Stimulated activated CD4-positive, alpha-beta T cell treated with anti-CD3 and anti-CD28 coated beads, Interleukin-15, amount 100 ng/mL, for 1 hour (primary cell): ENCODE data around the gene TBX10.
"Not testable (repeated sequence)": the region's sequence is repeated elsewhere in the genome, so short reads cannot be mapped to it uniquely, and the experiment has no call there.

Source experiments
- DNase-seq, 2 donors: peaks; one replicate each; pipeline ENCODE4 v3.0.0-alpha.2; 2020; ENCODE audit warnings: low read depth in 1 of 2, low spot score in 1 of 2

Gene TBX10

DNA sequence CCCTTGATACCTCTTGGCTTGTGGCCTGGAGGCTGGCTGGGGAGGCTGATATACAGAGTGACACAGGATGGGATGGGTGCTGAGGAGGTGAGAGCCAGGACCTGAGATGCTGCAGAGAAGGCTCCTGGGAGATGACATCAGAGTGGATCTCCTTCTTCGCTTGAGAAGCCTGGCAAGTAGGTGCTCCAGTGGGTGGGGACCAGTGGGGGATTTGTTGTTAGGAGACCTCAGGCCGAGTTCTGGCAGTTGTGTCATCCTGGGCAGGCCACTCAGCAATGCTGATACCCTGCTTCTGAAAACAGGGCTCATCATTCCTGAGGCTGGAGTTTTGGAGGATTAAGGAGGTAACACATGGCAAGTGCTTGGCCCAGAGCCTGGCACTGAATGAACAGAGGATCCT, 34.7 kb downstream of the TBX10 start:
- DNase-seq = no peak

GRCh38 chr11:67604119-67604518, 35.4 kb downstream of the TBX10 start:
- not testable (repeated sequence) for DNase-seq

GRCh38 chr11:67601098-67601497, 38.5 kb downstream of the TBX10 start:
- no peak for DNase-seq

DNA sequence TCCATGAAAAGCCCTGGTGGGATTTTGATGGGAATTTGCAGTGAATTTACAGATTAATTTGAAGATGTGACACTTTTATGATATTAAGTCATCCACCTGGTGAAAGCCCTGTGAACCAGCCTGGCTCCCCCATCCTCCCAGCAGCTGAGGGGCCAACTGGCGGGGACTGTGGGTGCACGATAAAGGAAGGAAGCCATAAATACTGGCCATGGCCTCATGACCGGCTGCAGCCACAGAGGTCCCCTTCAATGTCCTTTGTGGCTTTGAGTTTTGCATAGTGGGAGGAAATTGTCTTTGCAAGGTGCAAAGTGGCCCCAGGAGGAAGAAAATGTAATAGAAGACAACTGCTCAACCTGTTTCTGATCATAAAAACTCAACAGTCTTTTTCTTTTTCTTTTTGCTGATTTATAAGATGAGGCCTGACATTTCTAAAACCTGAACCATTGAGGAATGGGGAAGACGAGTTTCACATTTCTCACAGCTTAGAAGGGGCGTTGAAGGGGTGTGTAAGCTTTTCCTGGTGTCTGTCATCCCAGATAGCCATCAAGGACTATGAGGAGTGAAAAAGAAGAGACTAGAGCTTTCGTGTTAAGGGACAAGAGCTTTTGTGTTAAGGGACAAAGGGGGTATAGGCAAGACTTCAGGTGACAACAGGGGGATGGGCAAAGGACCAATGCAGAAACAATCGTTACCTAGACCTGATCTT, 39.1 kb downstream of the TBX10 start:
- no peak for DNase-seq

- DNase-seq = no peak
Observed at GRCh38 chr11:67599149-67599548, 40.4 kb downstream of the TBX10 start.

GRCh38 chr11:67597963-67598362, 41.6 kb downstream of the TBX10 start:
- DNase-seq = not testable (repeated sequence)

DNA sequence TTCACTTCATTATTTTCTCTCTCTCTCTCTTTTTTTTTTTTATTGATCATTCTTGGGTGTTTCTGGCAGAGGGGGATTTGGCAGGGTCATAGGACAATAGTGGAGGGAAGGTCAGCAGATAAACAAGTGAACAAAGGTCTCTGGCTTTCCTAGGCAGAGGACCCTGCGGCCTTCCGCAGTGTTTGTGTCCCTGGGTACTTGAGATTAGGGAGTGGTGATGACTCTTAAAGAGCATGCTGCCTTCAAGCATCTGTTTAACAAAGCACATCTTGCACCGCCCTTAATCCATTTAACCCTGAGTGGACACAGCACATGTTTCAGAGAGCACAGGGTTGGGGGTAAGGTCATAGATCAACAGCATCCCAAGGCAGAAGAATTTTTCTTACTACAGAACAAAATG, 42.1 kb downstream of the TBX10 start:
- DNase-seq = not testable (repeated sequence)

DNA sequence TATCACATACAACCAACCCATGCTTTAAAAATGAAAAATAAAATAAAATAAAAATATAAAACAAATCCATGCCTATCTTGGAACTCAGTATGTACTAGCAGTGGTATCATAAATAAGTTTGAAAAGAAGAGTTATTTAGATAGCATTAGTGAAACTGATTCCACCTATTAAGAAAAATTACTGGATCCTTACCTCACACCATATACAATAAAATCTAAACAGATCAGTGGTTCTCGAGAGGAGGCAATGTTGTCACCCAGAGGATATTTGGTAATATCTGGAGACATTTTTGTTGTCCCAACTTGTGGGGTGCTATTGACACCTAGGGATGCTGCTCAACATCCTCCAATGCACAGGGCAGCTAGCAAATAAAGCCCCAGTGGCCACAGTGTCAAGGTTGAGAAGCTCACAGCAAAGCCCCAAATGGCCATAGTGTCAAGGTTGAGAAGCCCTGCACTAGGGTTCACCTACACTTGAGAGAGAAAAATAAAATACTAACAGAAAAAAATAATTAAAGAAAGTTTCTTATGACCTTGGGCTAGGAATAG, 42.7 kb downstream of the TBX10 start:
- no peak for DNase-seq

DNA sequence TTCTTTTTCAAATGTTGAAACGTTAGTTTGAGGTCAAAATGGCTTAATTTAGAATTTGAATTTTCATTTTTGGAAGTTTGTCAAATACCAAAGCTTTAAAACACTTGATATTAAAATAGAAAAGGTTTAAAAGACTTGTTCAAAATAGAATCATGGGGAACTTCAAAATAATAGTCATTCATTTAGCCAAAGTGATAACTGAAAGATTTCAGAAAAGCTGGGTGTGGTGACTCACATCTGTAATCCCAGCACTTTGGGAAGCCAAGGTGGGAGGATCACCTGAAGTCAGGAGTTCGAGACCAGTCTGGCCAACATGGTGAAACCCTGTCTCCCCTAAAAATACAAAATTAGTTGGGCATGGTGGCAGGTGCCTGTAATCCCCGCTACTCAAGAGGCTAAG, 45.1 kb downstream of the TBX10 start:
- DNase-seq = no peak

DNA sequence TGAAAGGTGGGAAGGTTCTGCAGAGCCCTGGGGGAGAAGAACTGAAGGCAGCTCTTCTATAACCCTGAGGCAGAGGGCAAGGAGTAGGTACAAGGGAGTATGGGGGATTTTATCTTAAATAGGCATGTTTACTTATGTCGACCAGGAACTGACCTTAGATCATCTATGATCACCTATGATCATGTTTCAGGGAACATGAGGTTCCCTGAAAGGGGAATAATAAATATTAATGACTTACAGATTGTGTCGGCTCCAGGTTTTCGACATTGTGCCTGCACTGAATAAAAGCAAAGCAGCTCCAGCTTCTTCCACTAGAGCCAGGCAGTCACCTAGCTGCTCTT, 46.0 kb downstream of the TBX10 start:
- no peak for DNase-seq

- DNase-seq = no peak
Observed at GRCh38 chr11:67592880-67593564, 46.5 kb downstream of the TBX10 start.

DNA sequence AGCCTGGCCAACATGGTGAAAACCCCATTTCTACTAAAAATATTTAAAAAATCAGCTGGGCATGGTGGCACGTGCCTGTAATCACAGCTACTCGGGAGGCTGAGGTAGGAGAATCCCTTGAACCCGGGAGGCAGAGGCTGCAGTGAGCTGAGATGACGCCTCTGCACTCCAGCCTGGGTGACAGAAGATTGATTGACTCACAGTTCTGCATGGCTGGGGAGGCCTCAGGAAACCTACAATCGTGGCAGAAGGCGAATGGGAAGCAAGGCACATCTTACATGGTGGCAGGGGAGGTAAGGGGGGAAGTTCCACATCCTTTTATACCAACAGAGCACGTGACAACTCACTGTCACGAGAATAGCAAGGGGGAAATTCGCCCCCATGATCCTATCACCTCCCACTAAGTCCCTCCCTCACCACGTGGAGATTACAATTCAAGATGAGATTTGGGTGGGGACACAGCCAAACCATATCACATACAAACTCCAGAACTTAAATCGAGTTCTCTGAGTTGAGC, 50.6 kb downstream of the TBX10 start:
- not testable (repeated sequence) for DNase-seq

GRCh38 chr11:67588136-67588503, 51.4 kb downstream of the TBX10 start:
- no peak for DNase-seq

DNA sequence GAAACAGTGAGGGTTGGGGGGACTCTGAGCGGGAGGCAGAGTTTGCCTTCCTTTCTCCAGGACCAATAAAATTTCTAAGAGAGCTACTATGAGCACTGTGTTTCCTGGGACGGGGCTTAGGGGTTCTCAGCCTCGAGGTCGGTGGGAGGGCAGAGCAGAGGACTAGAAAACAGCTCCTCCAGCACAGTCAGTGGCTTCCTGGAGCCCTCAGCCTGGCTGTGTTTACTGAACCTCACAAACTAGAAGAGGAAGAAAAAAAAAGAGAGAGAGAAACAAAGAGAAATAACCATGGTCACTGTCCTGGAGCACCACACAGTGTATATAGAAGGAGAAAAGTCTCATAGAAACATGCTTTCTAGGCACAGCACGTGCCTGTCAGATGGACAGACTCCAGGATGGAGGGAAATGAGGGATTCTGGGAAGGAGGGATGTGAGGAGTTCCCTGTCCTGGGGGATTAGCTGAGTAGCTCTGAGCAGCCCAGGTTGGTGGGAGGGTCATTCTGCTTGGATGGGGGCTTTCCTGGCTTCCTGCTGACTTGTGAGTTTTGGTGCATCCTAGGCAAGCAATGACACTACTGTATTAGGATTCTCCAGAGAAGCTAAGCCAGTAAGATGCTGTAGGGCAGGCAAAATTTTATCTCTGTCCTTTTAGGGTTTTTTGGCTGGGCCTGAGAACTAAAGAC, 52.9 kb downstream of the TBX10 start:
- DNase-seq = no peak

DNA sequence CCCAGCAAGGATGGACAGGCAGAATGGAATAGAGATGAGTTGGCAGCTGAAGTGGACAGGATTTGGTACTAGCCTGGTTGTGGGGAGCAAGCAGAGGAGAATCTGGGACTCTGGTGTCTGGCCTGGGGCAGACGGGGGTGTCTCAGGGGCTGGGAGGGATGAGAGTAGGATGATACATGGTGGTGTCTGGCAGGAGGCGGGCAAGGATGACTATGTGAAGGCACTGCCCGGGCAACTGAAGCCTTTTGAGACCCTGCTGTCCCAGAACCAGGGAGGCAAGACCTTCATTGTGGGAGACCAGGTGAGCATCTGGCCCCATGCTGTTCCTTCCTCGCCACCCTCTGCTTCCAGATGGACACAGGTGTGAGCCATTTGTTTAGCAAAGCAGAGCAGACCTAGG, 53.7 kb downstream of the TBX10 start:
- DNase-seq = no peak

DNA sequence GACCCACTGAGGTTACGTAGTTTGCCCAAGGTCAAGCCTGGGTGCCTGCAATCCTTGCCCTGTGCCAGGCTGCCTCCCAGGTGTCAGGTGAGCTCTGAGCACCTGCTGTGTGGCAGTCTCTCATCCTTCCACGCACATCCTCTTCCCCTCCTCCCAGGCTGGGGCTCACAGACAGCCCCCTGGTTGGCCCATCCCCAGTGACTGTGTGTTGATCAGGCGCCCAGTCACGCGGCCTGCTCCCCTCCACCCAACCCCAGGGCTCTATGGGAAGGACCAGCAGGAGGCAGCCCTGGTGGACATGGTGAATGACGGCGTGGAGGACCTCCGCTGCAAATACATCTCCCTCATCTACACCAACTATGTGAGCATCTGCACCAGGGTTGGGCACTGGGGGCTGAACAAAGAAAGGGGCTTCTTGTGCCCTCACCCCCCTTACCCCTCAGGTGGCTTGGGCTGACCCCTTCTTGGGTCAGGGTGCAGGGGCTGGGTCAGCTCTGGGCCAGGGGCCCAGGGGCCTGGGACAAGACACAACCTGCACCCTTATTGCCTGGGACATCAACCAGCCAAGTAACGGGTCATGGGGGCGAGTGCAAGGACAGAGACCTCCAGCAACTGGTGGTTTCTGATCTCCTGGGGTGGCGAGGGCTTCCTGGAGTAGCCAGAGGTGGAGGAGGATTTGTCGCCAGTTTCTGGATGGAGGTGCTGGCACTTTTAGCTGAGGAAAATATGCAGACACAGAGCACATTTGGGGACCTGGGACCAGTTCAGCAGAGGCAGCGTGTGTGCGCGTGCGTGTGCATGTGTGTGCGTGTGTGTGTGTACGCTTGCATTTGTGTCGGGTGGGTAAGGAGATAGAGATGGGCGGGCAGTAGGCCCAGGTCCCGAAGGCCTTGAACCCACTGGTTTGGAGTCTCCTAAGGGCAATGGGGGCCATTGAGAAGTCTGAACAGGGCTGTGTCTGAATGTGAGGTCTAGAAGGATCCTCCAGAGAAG, 54.4 kb downstream of the TBX10 start:
- DNase-seq = no peak

DNA sequence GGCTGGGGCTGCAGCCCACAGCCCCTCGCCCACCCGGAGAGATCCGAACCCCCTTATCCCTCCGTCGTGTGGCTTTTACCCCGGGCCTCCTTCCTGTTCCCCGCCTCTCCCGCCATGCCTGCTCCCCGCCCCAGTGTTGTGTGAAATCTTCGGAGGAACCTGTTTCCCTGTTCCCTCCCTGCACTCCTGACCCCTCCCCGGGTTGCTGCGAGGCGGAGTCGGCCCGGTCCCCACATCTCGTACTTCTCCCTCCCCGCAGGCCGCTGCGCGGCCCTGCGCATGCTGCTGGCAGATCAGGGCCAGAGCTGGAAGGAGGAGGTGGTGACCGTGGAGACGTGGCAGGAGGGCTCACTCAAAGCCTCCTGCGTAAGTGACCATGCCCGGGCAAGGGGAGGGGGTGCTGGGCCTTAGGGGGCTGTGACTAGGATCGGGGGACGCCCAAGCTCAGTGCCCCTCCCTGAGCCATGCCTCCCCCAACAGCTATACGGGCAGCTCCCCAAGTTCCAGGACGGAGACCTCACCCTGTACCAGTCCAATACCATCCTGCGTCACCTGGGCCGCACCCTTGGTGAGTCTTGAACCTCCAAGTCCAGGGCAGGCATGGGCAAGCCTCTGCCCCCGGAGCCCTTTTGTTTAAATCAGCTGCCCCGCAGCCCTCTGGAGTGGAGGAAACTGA, 55.2 kb downstream of the TBX10 start:
- DNase-seq = no peak

GRCh38 chr11:67583247-67584204, 56.0 kb downstream of the TBX10 start, which contains the start of gene GSTP1:
TSS of gene GSTP1 (plus strand) at chr11:67583812. CDS start at chr11:67583844, 32 bp downstream.
- peak; percentile 63 to 77 for DNase-seq

GRCh38 chr11:67582011-67582410, 57.6 kb downstream of the TBX10 start:
- DNase-seq = no peak
